Stimulated activated naive CD4-positive, alpha-beta T cell treated with Interleukin-2 at 50 U/mL for 16 hours (primary cell): ENCODE data around the gene AVEN.
"Not testable (repeated sequence)": the region's sequence is repeated elsewhere in the genome, so short reads cannot be mapped to it uniquely, and the experiment has no call there.

Source experiments
- DNase-seq: peaks from one replicate; lab custom pipeline; 2025; lab: John Stamatoyannopoulos, UW

AVEN gene

GRCh38 chr15:33852094-33852493 is 186.9 kb downstream of the AVEN start:
- DNase-seq: no peak

DNA sequence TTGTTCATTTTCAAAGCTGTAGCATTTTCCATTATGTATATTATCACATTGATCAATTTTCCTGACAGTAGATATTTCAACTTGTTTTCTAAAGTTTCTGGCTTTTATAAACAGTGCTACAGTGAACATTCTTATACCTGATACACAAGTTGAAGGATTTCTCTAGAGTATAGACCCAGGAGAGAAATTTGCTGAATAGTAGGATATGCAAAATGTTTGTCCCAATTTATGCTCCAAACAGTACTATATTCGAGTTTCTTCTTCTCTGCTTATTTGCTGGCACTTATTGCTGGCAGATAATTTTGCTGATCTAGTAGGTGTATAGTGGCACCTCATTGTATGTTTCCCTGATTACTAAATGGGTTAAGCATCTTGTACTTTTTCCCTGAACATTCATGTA is 187.9 kb downstream of the AVEN start:
- no peak for DNase-seq

DNA sequence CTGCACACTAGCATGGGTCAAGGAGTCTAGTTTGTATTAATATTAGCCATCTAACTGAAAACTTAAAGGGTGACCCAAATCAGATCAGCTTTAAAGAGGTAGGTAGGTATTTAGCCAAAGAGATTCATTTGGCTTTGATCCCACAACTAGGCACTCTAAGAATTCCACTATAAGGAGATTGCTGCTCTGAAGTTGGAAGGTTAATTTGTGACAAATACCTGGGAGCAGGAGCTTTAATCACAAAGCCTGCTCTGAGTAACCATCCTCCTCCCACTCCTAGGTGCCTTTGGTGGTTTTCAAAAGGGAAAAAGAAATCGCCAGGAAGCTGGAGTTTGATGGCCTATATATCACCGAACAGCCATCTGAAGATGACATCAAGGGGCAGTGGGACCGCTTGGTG is 191.0 kb downstream of the AVEN start:
- DNase-seq: no peak

DNA sequence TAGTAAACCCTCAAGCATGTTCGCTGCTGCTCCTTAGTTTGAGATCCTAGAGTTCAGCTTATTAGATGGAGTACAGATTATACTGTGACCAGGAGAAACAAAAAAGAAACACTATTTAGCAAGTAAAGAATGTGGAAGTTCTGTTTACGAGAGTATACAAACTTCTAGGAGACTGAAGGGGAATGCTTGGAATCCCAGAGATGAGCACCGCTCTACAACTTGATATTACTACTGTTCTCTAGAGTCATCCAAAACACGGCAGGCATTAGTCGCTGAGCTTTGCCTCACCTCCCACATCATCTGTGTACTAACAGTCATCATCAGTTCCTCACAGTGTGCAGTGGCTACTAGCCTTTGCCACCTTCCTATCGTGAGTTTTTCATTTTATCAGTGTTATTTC is 192.1 kb downstream of the AVEN start:
- DNase-seq: no peak

- no peak for DNase-seq
Measured at GRCh38 chr15:33846142-33846541, 192.9 kb downstream of the AVEN start.

GRCh38 chr15:33844597-33844996 is 194.4 kb downstream of the AVEN start:
- DNase-seq: no peak

- DNase-seq: no peak
Measured at GRCh38 chr15:33844186-33844585, 194.8 kb downstream of the AVEN start.

GRCh38 chr15:33840615-33841014 is 198.4 kb downstream of the AVEN start:
- DNase-seq: no peak

- no peak for DNase-seq
Measured at GRCh38 chr15:33839540-33839939, 199.5 kb downstream of the AVEN start.

DNA sequence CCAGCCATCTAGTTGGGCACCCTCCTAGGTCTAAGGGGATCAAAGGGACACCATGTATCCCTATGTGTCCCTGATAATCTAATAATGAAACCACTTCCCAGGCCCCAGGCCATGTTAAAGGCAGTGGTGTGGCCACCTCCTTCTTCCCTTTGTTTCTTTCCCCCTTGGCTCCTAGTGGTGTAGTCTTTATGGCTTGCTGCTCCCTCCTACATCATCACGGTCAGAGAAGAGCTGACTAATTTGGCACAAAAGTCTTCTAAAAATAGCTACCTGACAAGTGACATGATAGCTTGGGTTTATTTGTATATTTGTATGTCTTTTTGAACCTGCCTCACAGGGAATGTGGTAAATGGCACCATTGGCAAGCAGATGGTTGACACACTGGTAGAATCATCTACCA is 201.7 kb downstream of the AVEN start:
- no peak for DNase-seq

DNA sequence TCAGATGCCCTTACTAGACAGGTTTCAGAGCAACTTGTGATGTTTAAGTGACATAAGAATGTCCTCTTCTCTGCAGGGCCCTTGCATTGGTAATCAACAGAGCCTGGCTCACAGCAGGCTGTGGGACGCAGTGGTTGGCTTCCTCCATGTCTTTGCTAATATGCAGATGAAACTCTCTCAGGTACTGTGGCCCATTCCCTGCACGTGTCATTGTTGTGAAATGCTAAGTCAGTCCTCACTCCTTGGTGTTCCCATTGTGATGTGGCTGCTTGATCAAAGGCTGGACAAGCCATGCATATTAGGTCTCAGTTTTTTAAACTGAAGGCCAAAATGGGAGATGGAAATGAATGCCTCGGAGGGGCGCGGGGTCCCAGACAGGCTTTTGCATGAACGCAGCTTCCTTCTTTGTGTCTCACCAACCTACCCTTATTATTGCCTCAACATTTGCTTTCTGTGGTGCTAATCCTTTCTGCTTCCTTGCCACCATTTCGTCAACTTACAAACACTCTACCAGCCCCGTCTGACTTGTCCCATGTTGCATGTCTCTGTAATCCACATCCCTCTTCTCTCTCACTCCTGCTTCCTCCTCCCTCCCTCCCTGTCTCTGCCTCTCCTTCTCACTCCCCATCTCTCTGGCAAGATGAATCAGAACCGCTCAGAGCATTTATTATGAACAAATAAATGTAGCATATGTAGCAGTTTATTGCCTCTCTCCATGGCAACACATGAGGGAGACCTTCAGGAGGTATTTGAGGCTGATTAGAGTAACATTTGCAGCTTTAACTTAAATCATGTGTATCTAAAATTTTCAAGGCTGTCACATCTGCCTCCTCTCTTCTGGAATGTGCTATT is 203.9 kb downstream of the AVEN start:
- no peak for DNase-seq

DNA sequence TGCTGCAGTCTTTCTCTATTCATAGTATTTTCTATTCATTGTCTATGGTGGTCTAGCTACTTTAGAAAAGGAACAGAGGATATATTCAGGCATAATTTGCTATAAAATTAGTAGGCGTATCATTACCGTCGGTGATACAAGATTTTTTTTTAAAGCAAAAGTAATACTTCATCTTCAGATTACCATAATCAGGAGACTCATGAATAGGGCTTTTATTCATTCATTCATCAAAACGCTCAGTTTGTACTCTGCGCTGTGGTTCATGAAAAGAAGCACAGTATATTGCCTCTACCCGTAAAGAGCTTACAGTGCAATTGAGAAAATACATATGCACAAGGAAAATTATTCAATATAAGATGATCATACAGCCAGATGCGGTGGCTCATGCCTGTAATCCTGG is 207.4 kb downstream of the AVEN start:
- DNase-seq: no peak

- DNase-seq: no peak
Measured at GRCh38 chr15:33830351-33830750, 208.7 kb downstream of the AVEN start.

DNA sequence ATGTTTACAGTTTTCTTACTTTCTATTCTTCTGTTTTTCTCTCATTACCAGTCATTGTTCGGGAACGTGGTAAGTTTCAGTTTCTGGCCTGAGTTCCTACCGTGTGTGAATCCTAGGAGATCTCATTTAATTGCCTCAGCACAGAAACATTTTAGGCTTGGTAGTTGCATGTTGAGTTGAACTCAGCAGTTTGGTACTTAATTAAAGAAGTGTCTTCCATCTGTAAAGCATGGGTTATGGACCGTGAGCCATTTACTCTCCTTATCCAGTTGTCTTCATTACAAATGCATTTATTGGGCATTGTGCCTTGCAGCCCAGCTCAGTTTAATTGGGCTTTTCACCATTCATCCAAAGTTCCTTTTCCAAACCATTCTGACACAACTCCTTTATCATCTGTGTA is 212.8 kb downstream of the AVEN start:
- no peak for DNase-seq

GRCh38 chr15:33825453-33825852 is 213.6 kb downstream of the AVEN start:
- DNase-seq: no peak

DNA sequence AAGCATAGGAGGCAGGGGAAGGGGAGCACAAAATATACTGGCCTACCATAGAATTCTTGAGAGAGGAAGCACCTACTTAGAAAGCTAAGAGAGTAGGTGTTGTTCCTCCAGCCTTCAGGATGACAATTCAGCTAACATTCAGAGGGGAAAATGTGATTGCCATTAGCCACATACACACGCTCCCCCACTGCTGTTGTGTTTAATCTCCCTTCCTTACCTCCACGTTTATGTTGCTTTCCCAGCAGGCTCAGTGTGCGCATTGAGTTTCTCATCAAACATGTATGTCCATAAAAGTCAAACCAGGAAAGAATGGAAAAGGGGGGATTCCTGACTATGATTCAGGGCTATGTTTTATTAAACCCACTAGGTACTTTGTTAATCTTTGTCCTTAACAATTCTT is 215.9 kb downstream of the AVEN start:
- no peak for DNase-seq

DNA sequence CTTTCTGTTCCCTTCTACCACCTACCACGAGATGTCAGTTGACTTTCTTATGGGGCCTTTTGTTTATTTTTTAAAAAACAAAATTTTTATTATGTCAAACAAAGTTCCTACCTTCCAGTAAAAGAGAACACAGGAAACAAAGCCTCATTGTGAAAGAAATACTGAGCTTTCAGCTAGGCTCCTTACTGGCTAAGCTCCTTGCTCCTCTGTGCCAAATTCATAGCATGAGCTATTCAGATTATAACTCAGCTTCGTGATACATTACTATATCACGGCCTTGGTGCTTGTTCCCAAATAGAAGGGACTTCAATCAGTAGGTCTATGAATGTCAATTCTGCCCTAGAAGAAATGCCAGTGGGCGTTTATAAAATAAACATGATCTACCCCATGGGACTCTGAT is 216.5 kb downstream of the AVEN start:
- DNase-seq: no peak

DNA sequence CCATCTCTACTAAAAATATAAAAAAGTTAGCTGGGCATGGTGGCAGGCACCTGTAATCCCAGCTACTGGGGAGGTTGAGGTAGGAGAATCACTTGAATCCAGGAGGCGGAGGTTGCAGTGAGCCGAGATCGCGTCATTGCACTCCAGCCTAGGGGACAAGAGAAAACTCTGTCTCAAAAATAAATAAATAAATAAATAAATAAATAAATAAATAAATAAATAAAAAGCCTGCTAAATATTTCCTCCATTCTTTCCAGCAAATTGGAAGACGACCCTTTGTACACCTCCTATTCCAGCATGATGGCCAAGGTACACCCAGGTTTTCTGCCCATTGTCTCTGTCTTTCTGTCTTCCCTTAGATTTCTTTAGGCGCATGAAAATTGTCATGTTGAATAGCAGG is 219.5 kb downstream of the AVEN start:
- DNase-seq: not testable (repeated sequence)
